ENCODE data around the gene PBXIP1. TPM values are rescaled to one million over a fixed set of nuclear protein-coding genes. Genes with fewer than 3 reads are reported as not detected.
"Not testable (repeated sequence)": the region's sequence is repeated elsewhere in the genome, so short reads cannot be mapped to it uniquely, and the experiment has no call there.

Gene PBXIP1
- total RNA-seq, 1 donor from 2014 or later: 43.5 TPM

DNA sequence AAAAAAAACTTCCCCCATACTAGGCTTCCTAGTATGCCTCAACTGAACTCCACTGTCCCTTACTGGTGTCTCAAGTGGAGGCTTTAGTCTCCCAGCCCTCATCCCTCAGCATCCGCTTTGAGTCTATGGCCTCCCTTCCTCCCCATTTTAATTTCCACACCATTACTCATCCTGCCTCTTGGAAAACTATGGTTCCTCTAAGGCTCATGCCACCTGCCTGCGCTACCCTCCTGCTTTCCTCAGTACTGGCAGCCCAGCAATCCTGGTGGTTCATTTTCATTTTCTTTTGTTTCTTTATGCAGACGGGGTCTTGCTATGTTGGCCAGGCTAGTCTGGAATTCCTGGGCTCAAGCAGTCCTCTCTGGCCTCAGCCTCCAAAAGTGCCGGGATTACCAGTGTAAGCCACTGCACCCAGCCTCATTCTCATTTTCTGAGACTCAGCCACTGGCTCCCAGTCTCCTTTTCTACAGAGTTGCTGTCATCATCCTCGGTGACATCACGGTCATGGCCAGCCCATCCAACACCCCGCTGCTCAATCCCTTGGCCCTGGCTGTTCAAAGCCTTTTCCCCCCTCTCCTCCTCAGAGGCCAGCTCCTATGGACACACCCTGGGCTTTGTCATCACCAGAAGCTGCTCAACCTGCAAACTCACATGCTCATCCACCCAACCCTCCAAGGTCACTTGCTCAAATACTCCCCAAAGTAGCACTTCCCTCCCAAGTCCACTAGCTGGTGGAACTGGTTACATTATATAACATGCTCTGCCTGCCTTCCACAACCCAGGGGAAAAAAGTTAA lies 17.1 kb downstream of the PBXIP1 start:
- no peak for DNase-seq (ENCODE audit: low spot score)

- no peak for DNase-seq (ENCODE audit: low spot score)
Measured at GRCh38 chr1:154937988-154938386, 17.9 kb downstream of the PBXIP1 start.

GRCh38 chr1:154937085-154937987 lies 18.6 kb downstream of the PBXIP1 start:
- peak; percentile 97 for DNase-seq (ENCODE audit: low spot score)

DNA sequence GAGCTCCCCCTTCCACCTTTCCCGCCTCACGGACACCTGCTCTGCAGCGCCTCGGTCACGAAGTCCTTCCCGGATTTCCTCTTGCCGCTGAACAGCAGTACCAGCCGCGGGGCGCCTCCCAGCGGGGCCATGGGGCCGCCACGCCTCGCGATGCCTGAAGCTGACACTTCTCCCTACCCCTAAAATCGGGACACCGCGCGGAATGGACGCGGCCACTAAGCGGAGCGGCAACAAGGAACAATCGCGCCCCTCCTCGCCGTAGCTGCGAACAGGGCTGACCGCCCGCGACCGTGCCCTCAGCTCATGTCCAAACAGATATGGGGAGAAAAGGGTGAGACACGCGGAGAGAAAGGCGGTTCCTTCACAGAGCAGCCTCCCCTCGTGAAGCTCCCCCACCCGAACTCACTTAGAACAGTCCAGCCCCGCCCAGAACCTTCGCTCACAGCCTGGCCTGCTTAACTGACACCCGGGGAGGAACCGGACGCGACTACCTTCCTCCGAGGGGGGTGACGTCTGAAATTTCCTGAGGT lies 19.3 kb downstream of the PBXIP1 start, which contains the start of gene PMVK:
TSS of gene PMVK (minus strand) at position 165 of the 530 bp plus-strand sequence. CDS start at position 131, 34 bp downstream.
- peak; percentile 96 for DNase-seq (ENCODE audit: low spot score)

DNA sequence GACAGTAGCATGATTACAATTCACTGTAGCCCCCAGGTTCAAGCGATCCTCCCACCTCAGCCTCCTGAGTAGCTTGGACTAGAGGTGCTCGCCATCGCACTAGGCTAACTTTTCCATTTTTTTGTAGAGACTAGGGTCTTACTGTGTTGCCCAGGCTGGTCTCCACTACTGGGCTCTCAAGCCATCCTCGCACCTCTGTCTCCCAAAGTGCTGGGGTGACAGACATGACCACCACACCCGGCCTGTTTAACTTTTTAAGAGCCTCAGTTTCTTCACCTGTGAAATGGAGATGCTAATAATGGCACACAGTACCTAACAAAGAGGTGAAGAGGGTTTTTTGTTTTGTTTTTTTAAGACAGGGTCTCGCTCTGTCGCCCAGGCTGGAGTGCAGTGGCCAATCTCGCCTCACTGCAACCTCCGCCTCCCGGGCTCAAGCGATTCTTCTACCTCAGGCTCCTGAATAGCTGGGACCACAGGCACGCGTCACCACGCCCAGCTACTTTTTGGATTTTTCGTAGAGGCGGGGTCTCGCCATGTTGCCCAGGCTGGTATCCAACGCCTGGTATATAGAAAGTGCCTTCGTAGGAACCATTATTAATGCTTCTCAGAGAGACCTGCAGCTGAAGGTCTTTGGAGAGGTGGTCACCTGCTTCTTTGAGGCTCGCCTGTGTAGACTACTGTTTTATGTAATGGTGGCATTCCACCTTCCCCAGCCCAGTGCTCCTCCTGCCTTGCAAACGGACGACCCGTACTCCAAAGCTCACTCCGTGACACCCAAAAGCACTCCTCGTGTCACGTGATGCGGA lies 19.9 kb downstream of the PBXIP1 start:
- no peak for DNase-seq (ENCODE audit: low spot score)

DNA sequence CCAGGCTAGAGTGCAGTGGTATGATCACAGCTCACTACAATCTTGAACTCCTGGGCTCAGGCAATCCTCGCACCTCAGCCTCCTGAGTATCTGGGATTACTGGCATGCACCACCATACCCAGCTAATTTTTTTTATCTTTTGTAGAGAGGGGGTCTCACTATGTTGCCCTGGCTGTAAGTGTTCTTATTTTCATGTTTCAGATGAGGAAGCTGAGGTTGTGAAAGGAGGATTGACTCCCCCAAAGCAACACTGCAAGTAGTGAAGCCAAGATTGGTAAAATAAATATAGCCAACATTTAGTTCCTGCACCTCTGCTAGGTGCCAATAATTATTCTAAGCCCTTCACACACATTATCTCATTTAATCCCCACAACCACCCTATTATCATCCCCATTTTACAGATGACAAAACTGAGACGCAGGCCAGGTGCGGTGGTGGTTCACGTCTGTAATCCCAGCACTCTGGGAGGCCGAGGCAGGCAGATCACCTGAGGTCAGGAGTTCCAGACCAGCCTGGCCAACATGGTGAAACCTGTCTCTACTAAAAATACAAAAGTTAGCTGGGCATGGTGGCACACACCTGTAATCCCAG lies 21.4 kb downstream of the PBXIP1 start:
- DNase-seq (ENCODE audit: low spot score): no peak

GRCh38 chr1:154931940-154932487 lies 23.9 kb downstream of the PBXIP1 start:
- no peak for DNase-seq (ENCODE audit: low spot score)

GRCh38 chr1:154926201-154926600 lies 29.7 kb downstream of the PBXIP1 start:
- DNase-seq (ENCODE audit: low spot score): no peak

GRCh38 chr1:154925335-154926170 lies 30.3 kb downstream of the PBXIP1 start:
- no peak for DNase-seq (ENCODE audit: low spot score)

GRCh38 chr1:154923695-154924094 lies 32.2 kb downstream of the PBXIP1 start:
- no peak for DNase-seq (ENCODE audit: low spot score)

GRCh38 chr1:154913273-154913672 lies 42.6 kb downstream of the PBXIP1 start:
- no peak for DNase-seq (ENCODE audit: low spot score)

- DNase-seq (ENCODE audit: low spot score): no peak
Measured at GRCh38 chr1:154912755-154913154, 43.1 kb downstream of the PBXIP1 start.

GRCh38 chr1:154911691-154912550 lies 44.0 kb downstream of the PBXIP1 start:
- DNase-seq (ENCODE audit: low spot score): peak; percentile 82

DNA sequence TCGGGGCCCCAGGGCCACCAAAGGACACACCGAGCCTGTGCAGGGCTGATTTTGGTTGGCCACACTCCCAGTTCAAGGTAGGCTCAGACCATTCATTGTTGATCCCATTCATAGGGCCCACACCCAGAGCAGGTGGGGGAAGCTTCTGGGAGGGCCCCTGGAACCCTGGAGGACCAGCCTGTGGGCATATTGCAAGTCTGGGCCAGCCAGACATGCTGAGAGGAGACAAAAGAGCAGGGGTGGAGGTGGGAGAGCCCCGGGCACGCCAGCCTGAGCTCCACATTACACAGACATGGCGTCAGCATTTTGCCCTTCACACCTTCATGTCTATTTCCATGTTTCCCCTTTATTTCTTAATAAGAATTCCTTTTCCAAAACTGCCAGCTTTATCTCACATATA lies 45.0 kb downstream of the PBXIP1 start:
- DNase-seq (ENCODE audit: low spot score): peak; percentile 49

DNA sequence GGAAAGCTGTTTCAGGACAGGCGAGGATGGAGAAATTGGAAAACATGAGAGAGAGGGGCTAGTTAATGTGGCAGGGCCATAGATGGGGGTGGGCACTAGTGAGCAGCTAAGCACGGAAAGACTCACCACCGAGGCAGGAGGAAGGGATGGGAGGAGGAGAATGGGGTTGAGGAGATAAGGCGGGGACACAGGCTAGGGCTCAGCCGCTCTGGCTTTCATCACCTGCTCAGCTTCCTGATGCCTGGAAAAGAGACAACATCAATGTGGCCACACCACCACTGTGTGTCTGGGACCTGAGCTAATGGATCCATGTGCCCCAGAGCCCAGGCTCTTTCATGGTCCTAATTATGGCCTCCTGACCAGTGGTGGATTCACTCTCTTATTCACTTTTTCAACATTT lies 47.0 kb downstream of the PBXIP1 start:
- DNase-seq (ENCODE audit: low spot score): peak; percentile 68

GRCh38 chr1:154908129-154908528 lies 47.8 kb downstream of the PBXIP1 start:
- not testable (repeated sequence) for DNase-seq (ENCODE audit: low spot score)

GRCh38 chr1:154906621-154907081 lies 49.2 kb downstream of the PBXIP1 start:
- DNase-seq (ENCODE audit: low spot score): peak; percentile 68

- no peak for DNase-seq (ENCODE audit: low spot score)
Measured at GRCh38 chr1:154902938-154903566, 52.8 kb downstream of the PBXIP1 start.

Data from mesenteric fat pad (tissue), 1 donor.